B cell (primary cell): Measurements from ENCODE around the gene PLCB1. TPM values are rescaled to one million over a fixed set of nuclear protein-coding genes. Genes with fewer than 3 reads are reported as not detected.

Source experiments
- ATAC-seq: fragments of 200-7000 bp; cut with Tn5 transposase; one replicate; pipeline ENCODE4 v1.10.0; 2021; ENCODE audit warnings: low read depth, mild to moderate bottlenecking, moderate number of reproducible peaks, moderate library complexity
- CTCF ChIA-PET: fragments of 350-600 bp; sonication (Branson Sonifier 250); formaldehyde crosslinking; loops from one replicate; lab custom pipeline; 2021; ENCODE audit warnings: antibody characterized with exemption, inconsistent platforms; lab: Charles Lee
- POLR2A ChIA-PET: fragments of 350-600 bp; sonication (Branson Sonifier 250); formaldehyde crosslinking; loops from one replicate; lab custom pipeline; 2021; ENCODE audit warnings: antibody characterized with exemption; lab: Charles Lee
- DNase-seq: peaks from one replicate; pipeline ENCODE4 v3.0.0; 2013
- H2AFZ ChIP-seq: 2 replicates; pipeline ENCODE4 v1.6.1; 2012; ENCODE audit warnings: mild to moderate bottlenecking, low read depth, low read length; ENCODE audit not compliant: insufficient read depth, poor library complexity, severe bottlenecking
- H3K27ac ChIP-seq, 2 donors: 1 replicate in 1 of 2; 2 replicates in 1 of 2; pipeline ENCODE4 v1.5.1; 2012 to 2013; ENCODE audit warnings: low read length in 2 of 2, mild to moderate bottlenecking in 2 of 2, moderate library complexity in 1 of 2
- H3K27me3 ChIP-seq, 4 experiments: fragments of 200-600 bp in 1 of 4; sonication (generic) in 1 of 4; replicated peaks in 1 of 4; 1 replicate in 2 of 4; 2 replicates in 2 of 4; pipeline versions ENCODE4 v1.6.1 to v1.7.0; 2013 to 2016; ENCODE audit warnings: low read length in 3 of 4, mild to moderate bottlenecking in 2 of 4, mixed read lengths in 1 of 4, moderate library complexity in 1 of 4; ENCODE audit not compliant: insufficient read depth in 4 of 4, control insufficient read depth in 3 of 4; ENCODE audit errors: control extremely low read depth in 1 of 4
- H3K36me3 ChIP-seq, 2 experiments: replicated peaks in 1 of 2; 1 replicate in 1 of 2; 2 replicates in 1 of 2; pipeline versions ENCODE4 v1.6.1 to v1.7.1; 2013; ENCODE audit warnings: low read length in 1 of 2; ENCODE audit not compliant: insufficient read depth in 2 of 2, control insufficient read depth in 1 of 2; ENCODE audit errors: control extremely low read depth in 1 of 2, extremely low read depth in 1 of 2
- H3K4me1 ChIP-seq, 2 donors: fragments of 200-600 bp in 1 of 2; sonication (generic) in 1 of 2; 1 replicate in 1 of 2; 2 replicates in 1 of 2; pipeline versions ENCODE4 v1.5.1 to v1.6.1; 2013 to 2017; ENCODE audit warnings: low read length in 2 of 2; ENCODE audit not compliant: control insufficient read depth in 2 of 2, insufficient read depth in 2 of 2
- H3K4me2 ChIP-seq: replicated peaks from 2 replicates; pipeline ENCODE3; 2012; ENCODE audit warnings: mild to moderate bottlenecking, low read depth, low read length; ENCODE audit not compliant: poor library complexity, severe bottlenecking
- H3K4me3 ChIP-seq, 5 experiments: fragments of 200-600 bp in 1 of 5; sonication (generic) in 1 of 5; 1 replicate in 3 of 5; 2 replicates in 2 of 5; pipeline versions ENCODE4 v1.5.1 to v1.7.0; 2011 to 2016; ENCODE audit warnings: low read length in 4 of 5, mild to moderate bottlenecking in 4 of 5, low read depth in 2 of 5, control low read depth in 1 of 5, moderate library complexity in 1 of 5; ENCODE audit not compliant: insufficient read depth in 1 of 5; ENCODE audit errors: control extremely low read depth in 1 of 5, extremely low read depth in 1 of 5
- H3K79me2 ChIP-seq: fragments of 200-600 bp; sonication (generic); one replicate; pipeline ENCODE4 v1.6.0; 2016; ENCODE audit warnings: low read length; ENCODE audit not compliant: control insufficient read depth, insufficient read depth
- H3K9ac ChIP-seq: fragments of 200-600 bp; sonication (generic); 2 replicates; pipeline ENCODE4 v1.6.1; 2017; ENCODE audit warnings: mild to moderate bottlenecking, low read length, moderate library complexity
- H3K9me3 ChIP-seq, 3 donors: one replicate each; pipeline versions ENCODE4 v1.6.1 to v1.7.1; 2013; ENCODE audit warnings: low read length in 2 of 3; ENCODE audit not compliant: control insufficient read depth in 2 of 3, insufficient read depth in 1 of 3; ENCODE audit errors: control extremely low read depth in 1 of 3
- H4K20me1 ChIP-seq: 2 replicates; pipeline ENCODE4 v1.6.0; 2012; ENCODE audit warnings: mild to moderate bottlenecking, low read length; ENCODE audit not compliant: insufficient read depth, control insufficient read depth, poor library complexity, severe bottlenecking
- H3K27ac Mint-ChIP-seq: one replicate; pipeline ENCODE4 v1.8.0; 2021; ENCODE audit warnings: mixed read lengths
- H3K27me3 Mint-ChIP-seq: one replicate; pipeline ENCODE4 v1.8.0; 2021; ENCODE audit warnings: mixed read lengths
- H3K4me1 Mint-ChIP-seq: one replicate; pipeline ENCODE4 v1.8.0; 2021; ENCODE audit warnings: mixed read lengths
- H3K4me3 Mint-ChIP-seq: one replicate; pipeline ENCODE4 v1.8.0; 2021; ENCODE audit warnings: mixed read lengths
- H3K9me3 Mint-ChIP-seq: one replicate; pipeline ENCODE4 v1.8.0; 2022; ENCODE audit warnings: mixed read lengths; ENCODE audit not compliant: insufficient read depth
- CTCF ChIP-seq: fragments of 200-600 bp; IDR thresholded peaks from one replicate; pipeline ENCODE4 v1.8.0; 2022; ENCODE audit warnings: antibody characterized with exemption, mild to moderate bottlenecking
- EZH2 ChIP-seq: IDR thresholded peaks from 2 replicates; pipeline ENCODE4 v1.6.1; 2012; ENCODE audit warnings: borderline replicate concordance, low read depth, mild to moderate bottlenecking, moderate library complexity, low read length; ENCODE audit not compliant: insufficient read depth, poor library complexity, severe bottlenecking
- WGBS: methylation state at CpG from one replicate; pipeline ENCODE4 v1.1.5; 2013; ENCODE audit warnings: missing lambda C conversion rate; ENCODE audit not compliant: insufficient coverage; 5-methylcytosine and 5-hydroxymethylcytosine counted together
- intact Hi-C: fragments of 100-400 bp; cut with micrococcal nuclease; formaldehyde crosslinking; loops from one replicate; pipeline ENCODE4 v1.10.0; 2022
- polyA plus RNA-seq: library from polyadenylated mRNA; depleted of rRNA; stranded (reverse); fragments of >200 nt; gene quantifications from 2 replicates; pipeline ENCODE4 v1.2.3, GENCODE V29; 2012
- total RNA-seq, 2 donors: library from RNA; stranded (reverse); fragments of 120-200 nt in 1 of 2; gene quantifications; 1 replicate in 1 of 2; 2 replicates in 1 of 2; pipeline versions ENCODE4 v1.2.3 to v1.2.4, GENCODE V29; 2013 to 2022

PLCB1 gene
- total and polyA plus RNA-seq, 2 donors (not counting 1 experiment from before 2014, with no cell fraction given) = 0.18 to 0.47 TPM

GRCh38 chr20:8837396-8837795 lies 705.3 kb downstream of the PLCB1 start:
- no peak for DNase-seq
- CTCF ChIA-PET = no interaction called here
- no peaks in the 10 kb centered on the region for H3K4me1 Mint-ChIP-seq

GRCh38 chr20:8842525-8842924 lies 710.5 kb downstream of the PLCB1 start:
- ATAC-seq = no peak
- Histone ChIP-seq H3K4me3 (no peak overlapping the region), H3K36me3 (no peaks in the 10 kb centered on the region), H3K79me2 (no peaks in the 10 kb centered on the region), H3K27me3 (no peaks in the 10 kb centered on the region), H3K9me3 (no peaks in the 10 kb centered on the region), H2AFZ (no peak overlapping the region), H3K4me2 (no peak overlapping the region), H4K20me1 (no peaks in the 10 kb centered on the region), H3K27ac (no peak overlapping the region), H3K4me1 (no peaks in the 10 kb centered on the region), H3K9ac (no peak overlapping the region)
- Mint-ChIP-seq H3K4me1 (no peaks in the 10 kb centered on the region), H3K27me3 (no peaks in the 10 kb centered on the region), H3K27ac (no peak overlapping the region), H3K4me3 (no peak overlapping the region), H3K9me3 (no peaks in the 10 kb centered on the region)
- CTCF ChIA-PET = no interaction called here
- no peak for DNase-seq
- no peak for TF ChIP-seq CTCF
- TF ChIP-seq EZH2 = no peak
- intact Hi-C loops = no loop called here
- WGBS = 90% methylated on average over 5 of the region's 13 CpGs
- POLR2A ChIA-PET = no interaction called here

More at GRCh38 chr20:8837396-8837795, 705.3 kb downstream of the PLCB1 start:
- Histone ChIP-seq H3K79me2 (no peaks in the 10 kb centered on the region), H3K9me3 (no peaks in the 10 kb centered on the region), H3K27ac (no peak overlapping the region), H3K27me3 (no peaks in the 10 kb centered on the region), H3K4me1 (no peaks in the 10 kb centered on the region), H4K20me1 (no peaks in the 10 kb centered on the region), H3K4me2 (no peak overlapping the region), H3K36me3 (no peaks in the 10 kb centered on the region), H3K9ac (no peak overlapping the region), H2AFZ (no peak overlapping the region), H3K4me3 (no peak overlapping the region)
- Mint-ChIP-seq H3K4me3 (no peak overlapping the region), H3K27ac (no peak overlapping the region), H3K27me3 (no peaks in the 10 kb centered on the region), H3K9me3 (no peaks in the 10 kb centered on the region)
- intact Hi-C loops = no loop called here
- POLR2A ChIA-PET = no interaction called here
- TF ChIP-seq EZH2 = no peak
- TF ChIP-seq CTCF = no peak
- no peak for ATAC-seq
